HG03135 (cell line): ENCODE results near the gene RASA3.

ENCODE experiments used
- ATAC-seq: cut with Tn5 transposase; IDR thresholded peaks from one replicate; pipeline ENCODE4 v1.9.1; 2021; ENCODE audit warnings: mild to moderate bottlenecking, moderate library complexity; ENCODE audit not compliant: unreplicated experiment

RASA3 gene

DNA sequence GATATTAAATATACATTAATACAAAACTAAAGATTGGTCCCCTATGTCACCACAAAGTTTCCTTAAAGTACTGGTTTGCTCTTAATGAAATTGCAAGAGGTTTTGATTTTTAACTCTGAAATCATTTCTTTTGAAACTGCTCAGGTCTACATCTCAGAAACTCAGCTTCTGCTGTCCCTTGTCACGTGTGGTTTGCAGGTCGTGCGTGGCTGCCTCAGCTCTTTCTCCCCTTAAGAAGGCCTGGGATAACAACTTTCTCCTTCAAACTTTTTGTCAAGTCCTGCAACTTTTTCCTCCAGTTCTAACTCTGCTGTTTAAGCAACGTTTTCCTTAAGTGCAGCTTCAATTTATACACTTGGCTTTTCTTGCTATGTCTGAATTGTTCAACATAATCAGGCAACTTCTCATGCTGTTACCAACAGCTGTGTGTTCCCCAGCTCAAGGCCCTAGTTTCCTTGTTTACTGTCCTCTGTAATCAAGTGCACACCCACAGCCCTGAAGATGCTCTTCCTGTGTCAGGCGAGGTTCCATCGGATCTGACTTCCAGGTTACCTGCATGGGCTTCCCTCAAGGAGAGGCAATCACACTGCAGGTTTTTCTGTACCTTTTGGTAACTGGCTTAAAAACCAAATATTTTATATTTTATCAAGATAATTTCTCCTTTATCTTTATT lies 172.0 kb downstream of the RASA3 start:
- ATAC-seq = no peak

DNA sequence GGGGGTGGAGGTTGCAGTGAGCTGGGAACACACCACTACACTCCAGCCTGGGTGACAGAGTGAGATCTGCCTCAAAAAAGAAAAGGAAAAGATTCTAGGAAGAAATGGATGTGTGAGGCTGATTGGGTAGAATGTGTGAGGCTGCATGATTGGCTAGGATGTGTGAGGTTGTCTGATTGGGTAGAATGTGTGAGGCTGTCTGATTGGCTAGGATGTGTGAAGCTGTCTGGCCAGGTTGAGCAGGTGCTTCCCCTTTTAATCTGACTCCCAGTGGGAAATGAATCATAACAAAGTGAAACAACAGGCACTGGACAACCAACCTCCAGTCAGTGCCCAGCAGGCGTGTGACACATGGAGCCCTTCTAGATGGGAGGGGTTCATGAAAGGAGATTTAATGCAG lies 173.2 kb downstream of the RASA3 start:
- no peak for ATAC-seq

DNA sequence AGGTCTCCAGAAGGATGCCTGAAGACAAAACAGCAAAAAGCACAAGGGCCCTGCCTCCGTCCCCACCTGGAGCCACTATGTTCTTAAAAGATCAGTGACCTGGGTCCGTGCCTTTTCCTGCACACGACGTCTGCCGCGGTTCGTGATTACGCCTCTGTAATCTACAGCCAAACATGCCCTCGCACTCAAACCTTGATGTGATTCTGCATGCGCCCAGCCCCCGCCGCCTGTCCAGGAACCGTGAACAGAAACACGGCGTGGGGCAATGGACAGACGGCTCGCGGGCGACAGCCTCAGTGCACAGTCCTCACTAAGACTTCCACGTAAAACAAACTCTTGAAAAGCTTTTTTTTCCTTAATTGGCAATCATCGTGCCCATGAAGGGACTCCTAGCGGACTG lies 174.1 kb downstream of the RASA3 start:
- no peak for ATAC-seq

DNA sequence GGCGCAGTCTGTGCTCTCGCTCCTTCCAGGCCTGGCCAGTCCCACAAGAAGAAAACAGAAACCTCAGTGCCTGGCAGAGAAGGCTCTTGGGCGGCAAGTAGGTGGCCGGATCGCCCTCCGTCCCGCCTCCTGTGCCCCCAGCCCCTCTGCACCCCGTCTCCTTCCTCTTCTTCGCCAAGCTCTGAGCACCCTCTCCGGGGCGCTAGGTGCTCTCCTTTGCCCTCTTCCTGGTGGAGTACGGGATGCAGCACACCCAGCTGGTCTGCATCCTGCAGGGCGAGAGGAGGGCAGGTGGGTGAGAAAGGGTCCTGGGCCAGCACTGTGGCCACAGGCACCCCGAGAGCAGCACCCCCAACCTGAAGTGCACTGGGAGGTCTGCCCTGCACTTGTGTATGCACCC lies 175.9 kb downstream of the RASA3 start:
- ATAC-seq = no peak

DNA sequence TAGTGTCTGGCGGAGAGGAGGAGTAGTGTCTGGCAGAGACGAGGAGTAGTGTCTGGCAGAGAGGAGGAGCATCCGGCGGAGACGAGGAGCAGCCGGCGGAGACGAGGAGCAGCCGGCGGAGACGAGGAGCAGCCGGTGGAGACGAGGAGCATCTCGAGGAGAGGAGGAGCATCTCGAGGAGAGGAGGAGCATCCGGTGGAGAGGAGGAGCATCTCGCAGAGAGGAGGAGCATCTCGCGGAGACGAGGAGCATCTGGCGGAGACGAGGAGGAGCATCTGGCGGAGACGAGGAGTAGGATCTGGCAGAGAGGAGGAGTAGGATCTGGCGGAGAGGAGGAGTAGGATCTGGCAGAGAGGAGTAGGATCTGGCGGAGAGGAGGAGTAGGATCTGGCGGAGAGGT lies 176.7 kb downstream of the RASA3 start:
- ATAC-seq = no peak

DNA sequence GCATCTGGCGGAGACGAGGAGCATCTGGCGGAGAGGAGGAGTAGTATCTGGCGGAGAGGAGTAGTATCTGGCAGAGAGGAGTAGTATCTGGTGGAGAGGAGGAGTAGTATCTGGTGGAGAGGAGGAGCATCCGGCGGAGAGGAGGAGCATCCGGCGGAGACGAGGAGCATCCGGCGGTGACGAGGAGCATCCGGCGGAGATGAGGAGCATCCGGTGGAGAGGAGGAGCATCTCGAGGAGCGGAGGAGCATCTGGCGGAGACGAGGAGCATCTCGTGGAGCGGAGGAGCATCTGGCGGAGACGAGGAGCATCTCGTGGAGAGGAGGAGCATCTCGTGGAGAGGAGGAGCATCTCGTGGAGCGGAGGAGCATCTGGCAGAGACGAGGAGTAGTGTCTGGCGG lies 177.2 kb downstream of the RASA3 start:
- no peak for ATAC-seq

DNA sequence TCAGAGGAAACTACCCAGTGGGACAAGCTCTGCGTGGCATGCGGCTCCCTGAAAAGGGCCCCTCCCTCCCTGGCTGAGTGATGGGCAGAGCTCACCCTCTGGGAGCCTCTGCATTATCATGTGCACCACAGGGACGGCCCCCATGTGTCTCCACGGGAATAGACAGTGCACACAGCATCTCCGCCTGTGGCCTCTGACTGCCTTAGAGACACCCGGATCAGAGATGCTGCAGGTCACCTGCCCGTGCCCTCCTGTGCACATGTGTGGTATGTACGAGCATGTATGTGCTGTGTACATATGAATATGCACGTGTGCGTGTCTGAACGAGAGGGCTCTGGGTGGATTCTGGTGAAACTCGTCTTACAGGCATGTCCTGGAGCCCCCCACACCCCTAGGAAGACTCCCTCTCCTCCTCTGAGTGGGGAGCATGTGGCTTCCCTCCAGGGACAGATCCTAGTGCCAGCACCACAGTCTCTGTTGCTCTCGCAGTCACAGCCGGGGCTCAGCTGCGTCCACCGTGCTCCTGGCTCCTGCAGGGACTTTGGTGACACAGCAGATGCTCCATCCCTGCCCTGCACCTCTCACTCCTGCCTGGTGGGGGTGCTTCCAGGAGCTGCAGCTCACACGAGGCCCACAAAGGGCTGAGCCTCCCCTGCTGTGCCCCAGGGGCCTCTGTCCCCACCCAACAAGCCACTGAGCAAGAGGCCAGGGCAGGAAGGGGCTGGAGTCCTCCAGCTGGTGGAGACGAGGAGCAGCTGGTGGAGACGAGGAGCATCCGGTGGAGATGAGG lies 178.2 kb downstream of the RASA3 start:
- ATAC-seq = no peak

DNA sequence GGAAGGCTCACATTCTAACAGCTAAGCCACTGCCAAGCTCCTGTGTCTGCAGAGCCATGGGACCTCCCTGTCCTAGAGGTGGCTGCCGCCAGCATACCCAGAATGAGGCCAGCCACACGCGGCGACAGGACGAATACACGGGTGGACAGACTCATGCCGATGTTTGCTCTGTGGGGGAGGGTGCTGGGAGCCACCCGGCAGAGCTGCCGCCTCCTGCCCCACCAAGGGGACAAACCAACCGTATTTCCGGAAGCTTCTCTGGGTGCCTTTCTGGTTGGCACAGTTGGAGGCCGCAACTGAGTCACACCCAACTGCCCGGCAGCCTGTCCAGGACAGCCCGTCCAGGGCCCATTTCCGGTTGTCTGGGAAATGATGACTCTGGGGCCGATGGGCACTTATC lies 178.9 kb downstream of the RASA3 start:
- no peak for ATAC-seq

DNA sequence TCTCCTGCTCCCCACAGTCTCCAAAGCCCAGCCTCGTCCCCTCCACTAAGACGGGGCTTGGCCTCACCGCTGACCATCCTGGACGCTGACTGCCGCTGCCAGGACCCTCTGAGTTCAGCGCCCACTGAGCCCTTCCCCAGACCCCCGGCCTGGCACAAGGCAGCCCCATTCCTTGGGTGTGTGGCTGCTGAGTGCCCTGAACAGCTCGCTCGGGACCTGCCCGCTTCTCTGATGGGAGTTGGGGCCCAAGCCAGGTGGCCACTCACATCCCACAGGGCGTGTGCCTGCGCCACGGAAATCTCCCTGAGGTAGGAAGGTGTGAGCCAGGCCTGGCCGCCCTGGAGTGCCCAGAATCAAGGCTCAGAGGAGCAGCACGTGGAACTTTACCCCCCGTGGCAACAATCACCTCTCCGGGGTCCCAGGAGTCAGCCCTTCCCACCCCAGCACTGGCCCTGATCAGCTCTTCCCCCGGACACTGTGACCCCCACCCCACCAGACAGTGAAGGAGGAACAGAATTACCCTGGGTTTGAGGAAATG lies 179.4 kb downstream of the RASA3 start:
- ATAC-seq = no peak

DNA sequence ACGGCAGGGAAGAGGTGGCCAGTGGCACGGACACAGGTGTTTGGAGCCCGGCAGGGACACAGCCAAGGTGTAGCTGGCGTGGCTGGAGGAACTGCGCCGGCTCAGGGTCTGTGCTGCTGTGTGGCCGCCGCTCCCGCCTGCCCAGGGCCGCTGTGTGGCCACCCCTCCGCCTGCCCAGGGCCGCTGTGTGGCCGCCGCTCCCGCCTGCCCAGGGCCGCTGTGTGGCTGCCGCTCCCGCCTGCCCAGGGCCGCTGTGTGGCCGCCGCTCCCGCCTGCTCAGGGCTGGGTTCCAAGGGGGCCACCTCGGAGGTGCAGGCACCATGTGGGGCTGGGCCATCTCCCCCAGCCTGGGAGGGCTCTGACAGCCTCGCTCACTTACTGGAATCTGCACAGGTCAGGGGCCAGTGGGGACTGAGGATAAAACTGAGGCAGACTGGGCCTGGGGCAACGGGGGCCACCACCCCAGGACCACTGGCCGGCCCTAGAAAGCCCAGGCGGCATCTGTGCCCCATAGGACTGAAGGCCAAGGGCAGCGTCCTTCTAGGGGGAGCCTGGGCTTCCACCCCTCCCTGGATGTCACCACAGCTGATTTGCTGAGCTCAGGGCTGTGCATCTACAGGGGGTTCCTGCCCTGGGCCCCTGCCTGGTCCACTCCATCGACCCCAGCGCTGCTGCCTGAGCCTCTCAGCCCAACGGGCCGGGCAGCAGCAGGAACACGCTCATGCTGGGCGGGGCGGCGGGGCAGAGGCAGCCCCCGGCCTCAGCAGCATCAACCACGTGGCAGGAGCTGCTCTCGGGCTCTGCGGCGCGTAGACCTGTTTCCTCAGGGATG lies 180.1 kb downstream of the RASA3 start:
- ATAC-seq = no peak

DNA sequence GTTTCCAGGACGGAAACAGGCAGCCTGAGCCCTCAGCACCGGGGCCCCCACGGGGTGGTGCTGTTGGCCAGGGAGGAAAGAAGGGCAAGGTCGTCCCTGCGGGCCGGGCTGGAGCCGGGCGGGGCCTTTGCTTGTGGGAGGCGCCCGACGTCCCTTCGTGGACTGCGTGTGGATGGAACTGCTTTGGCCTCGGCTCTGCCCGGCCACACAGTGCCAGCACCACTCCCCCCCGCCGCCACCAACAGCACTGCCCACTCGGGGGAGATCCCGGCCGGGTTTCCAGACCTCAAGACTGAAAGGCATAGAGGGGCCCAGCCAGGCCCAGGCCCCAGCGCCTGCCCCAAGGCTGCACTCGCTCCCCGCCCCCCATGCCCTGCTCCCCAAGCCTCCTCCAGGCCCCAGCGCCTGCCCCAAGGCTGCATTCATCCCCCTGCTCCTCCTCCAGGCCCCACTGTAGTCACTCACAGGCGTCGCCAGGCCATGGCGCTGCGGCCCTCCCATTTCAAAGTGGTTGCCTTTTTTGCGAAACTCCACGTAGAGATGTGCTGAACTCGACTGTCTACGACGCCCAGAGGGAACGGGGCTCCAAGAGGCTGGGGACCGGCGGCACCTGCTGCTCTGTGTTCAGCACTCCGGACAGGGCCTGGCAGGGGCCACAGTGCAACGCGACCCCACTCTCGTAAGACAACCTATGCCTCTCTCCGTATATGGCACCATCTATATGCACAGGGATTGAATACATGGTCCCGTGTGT lies 181.0 kb downstream of the RASA3 start:
- peak; percentile 71 for ATAC-seq

DNA sequence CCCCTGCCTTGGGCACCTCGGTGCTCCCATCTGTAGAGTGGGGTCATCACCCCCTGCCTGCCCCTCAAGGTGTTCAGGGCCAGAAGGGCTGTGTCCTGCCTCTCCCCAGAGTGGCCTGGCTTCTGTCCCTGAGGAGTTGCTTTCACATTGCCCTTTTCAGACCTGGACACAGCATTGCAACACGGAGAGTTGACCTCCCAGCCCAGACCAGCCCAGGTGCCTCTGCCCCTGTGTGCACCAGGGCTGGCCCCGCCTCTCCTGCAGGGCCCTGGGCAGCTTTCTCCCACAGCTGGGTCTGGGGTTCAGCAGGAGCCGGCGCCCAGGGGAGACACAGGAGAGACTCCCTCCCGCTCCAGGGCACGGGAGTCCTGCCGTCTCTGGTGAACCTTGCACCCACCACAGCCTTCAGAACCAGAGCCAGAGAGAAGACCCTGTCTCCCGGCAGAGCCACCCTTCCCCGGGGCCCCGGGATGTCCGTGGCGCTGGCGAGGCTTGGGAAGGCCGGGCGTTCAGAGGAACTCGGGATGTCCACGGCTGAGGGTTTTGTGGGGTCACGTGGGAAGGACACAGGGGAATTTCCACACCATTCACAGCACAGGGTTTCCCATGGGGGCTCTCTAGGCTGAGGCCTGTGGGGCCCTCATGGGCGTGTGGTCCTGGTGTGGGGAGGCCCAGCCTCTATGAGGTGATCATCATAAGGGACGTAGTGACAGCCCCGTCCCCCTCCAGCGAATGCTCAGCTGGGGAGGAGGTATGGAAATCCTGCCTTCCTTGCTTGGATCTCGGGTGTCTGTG lies 181.8 kb downstream of the RASA3 start:
- ATAC-seq = no peak

DNA sequence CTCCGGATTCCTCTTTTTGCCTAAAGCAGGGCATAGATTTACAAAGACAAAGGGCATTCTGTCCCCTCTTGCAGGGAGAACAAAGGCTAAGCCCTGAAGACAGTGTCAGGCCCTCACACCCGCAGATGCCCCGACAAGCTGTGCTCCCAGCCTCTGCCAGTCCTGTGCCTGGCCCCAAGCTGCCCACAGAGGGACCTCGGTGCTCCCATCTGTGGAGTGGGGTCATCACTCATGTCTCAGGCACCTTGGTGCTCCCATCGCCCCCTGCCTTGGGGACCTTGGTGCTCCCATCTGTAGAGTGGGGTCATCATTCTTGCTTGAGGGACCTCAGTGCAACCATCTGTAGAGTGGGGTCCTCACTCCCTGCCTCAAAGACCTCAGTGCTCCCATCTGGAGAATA lies 182.9 kb downstream of the RASA3 start:
- ATAC-seq = no peak

DNA sequence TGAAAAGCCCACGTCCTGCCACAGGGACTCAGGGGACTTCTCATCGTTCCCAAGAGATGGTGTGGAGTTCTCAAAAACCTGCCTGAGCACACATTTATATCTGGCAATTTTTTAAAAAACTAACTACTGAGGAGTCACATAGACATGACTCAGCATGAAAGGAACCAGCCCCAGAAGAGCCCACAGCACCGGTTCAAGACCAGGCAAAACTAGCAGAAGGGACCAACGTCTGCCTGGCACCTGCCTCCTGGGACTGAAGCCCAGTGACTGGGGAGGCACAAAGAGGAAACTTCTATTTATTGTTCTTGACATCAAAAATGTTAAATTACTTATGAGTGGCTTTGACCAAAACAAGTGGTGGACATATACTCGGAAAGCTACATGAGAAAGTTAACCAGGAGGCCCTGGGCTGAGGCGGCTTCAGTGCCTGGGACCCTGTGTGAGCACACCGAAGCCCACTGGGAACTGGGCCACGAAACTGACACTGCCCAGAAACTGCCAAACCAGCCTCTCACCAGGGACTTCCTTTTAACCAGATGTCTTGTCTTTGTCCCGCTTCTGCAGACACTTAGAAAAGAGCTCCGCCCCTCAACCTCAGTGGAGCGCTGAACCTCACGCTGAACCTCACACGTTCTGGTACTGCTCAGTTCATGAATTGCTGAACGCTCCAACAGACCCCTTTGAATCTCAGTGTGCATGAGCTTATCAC lies 184.2 kb downstream of the RASA3 start:
- no peak for ATAC-seq

DNA sequence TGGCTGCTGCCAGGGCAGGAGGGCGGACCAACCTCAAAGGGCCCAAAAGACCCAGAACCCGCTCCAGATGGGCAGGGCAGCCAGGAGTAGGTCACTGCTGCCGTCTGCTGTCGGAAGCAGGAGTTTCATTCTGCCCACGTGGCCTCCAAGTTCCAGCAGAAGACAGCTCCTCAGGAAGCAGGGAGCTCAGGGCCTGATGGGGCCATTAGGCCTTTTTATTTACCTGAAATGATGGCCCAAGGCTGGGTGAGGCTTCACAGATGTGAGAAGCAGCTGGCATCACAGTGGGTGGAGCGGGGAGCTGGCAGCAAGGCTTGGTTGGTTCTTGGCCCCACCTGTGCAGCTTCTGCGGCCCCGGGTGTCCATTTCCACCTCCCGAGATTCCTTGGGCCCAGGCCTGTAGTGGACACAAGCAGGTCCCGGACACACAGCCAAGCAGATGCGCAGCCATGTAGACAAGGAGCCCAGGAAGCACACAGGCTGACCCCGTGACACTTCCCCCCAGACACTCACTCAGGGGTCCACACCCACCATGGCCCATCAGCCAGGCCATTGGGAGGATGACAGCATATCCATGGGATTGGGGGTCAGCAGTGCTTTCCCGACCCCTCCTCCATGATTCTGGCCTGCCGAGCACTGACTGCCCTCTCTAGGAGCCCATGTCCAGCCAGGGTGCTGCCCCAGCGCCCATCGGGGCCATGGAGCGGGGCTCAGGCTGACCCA lies 185.0 kb downstream of the RASA3 start:
- ATAC-seq = no peak

DNA sequence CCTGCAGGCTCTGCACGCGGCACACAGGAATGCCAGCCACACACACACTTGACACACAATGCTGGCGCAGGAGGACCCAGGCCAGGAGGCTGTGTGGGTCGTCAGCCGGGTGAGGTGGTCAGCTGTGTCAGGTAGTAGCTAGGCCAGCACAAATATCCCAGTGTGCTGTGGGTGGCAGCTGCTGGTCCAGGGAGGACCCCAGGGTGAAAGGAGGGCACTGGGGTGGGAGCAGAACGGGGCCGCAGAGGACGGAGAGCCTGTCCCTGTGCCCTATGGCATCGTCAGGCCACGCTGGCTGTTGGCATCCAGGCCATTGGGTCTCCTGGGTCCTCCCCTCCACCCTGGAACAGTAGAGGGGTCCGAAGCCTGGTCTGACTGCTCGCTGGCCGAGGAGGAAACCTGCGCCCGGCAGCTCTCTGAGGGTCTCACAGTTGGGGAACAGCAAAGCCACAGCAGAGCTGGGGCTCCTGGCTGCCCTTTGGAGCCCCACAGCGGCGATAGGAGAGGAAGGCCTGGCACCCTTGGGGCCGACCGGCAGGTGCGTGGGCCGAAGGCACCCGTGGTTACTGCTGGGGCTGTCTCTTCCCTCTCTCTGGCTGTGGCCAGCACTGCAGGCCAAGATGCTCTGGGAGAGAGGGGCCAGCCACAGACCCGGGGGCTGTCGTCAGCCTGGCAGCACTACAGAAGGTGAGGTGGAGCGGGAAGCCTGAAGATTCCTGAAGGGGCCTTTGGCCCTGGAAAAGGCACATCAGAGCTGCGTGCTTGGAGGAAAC lies 185.8 kb downstream of the RASA3 start:
- ATAC-seq = no peak

DNA sequence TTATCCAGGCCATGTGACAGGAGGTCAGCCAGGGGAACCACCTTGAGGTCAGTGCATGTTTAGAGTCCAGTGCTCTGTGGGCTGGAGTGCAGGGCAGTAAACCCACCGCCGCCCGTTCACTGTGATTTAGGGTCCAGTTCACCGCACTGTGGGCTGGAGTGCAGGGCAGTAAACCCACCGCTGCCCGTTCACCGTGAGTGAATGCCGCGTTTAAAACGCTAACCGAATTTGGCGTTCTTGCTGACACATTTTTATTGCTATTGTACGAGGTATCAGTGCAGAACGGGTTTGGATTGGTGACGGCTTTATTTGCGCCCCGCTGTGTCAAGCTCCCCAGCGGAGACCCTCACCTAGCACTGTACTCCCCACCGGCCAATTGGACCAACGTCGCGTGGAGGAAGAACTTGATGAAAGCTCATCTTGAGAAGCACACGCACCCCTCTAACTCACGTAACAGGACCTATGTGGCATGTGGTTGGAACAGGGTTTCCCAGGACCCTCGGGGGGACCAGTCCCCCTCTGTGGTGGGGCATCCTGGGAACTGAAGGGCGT lies 186.5 kb downstream of the RASA3 start:
- no peak for ATAC-seq
